ENCODE data around the gene RWDD4. TPM values are rescaled to one million over a fixed set of nuclear protein-coding genes. Genes with fewer than 3 reads are reported as not detected.
A peak's percentile ranks its signal among the peaks of the same experiment; 100 is the strongest.

RWDD4 gene
- total and polyA plus RNA-seq, 2 donors: 25.6 to 26.1 TPM

DNA sequence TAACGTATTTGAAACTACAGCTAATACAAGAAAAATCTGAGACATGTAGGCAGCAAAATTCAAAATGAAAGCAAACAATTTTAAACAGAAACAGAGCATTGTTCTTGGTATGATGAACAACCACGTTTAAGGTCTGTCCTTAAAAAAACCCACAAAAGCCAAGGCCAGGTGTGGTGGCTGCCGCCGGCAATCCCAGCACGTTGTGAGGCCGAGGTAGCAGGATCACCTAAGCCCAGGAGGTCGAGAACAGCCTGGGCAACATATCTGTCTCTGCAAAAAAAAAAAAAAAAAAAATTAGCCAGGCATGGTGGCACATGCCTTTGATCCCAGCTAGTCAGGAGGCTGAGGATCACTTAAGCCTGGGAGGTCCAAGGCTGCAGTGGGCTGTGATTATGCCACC is 13.7 kb downstream of the RWDD4 start:
- no peak for DNase-seq (ENCODE audit: low read depth in 6 of 9, low spot score in 9 of 9)
- H3K9me3 ChIP-seq (ENCODE audit: control insufficient read depth in 2 of 2, insufficient read depth in 1 of 2, low read length in 1 of 2): no peaks in the 10 kb centered on the region
- H3K36me3 ChIP-seq (ENCODE audit: control insufficient read depth in 2 of 2, insufficient read depth in 2 of 2, low read length in 1 of 2): peaks cover 19 to 47% of the 10 kb centered on the region in 2 donors
- WGBS: 92% methylated on average over 7 of the region's 7 CpGs
- no peaks in the 10 kb centered on the region for H3K4me1 ChIP-seq (ENCODE audit: control insufficient read depth in 2 of 2, insufficient read depth in 2 of 2, low read length in 2 of 2)
- no peak overlapping the region for H3K4me3 ChIP-seq (ENCODE audit: low read length in 2 of 2)
- H3K27ac ChIP-seq (ENCODE audit: low read depth in 1 of 2, low read length in 1 of 2): no peak overlapping the region
- no peaks in the 10 kb centered on the region for H3K27me3 ChIP-seq (ENCODE audit: control insufficient read depth in 2 of 2, insufficient read depth in 1 of 2, low read length in 1 of 2)

GRCh38 chr4:183639291-183639690 is 19.7 kb downstream of the RWDD4 start:
- Histone ChIP-seq H3K27ac (ENCODE audit: low read depth in 1 of 2, low read length in 1 of 2) (peak overlapping the region in 1 of 2 donors; percentile 31), H3K4me3 (ENCODE audit: low read length in 2 of 2) (no peak overlapping the region), H3K36me3 (ENCODE audit: control insufficient read depth in 2 of 2, insufficient read depth in 2 of 2, low read length in 1 of 2) (peaks cover 2 to 14% of the 10 kb centered on the region in 2 donors), H3K4me1 (ENCODE audit: control insufficient read depth in 2 of 2, insufficient read depth in 2 of 2, low read length in 2 of 2) (no peaks in the 10 kb centered on the region), H3K9me3 (ENCODE audit: control insufficient read depth in 2 of 2, insufficient read depth in 1 of 2, low read length in 1 of 2) (no peaks in the 10 kb centered on the region), H3K27me3 (ENCODE audit: control insufficient read depth in 2 of 2, insufficient read depth in 1 of 2, low read length in 1 of 2) (no peaks in the 10 kb centered on the region)
- no peak for DNase-seq (ENCODE audit: low read depth in 6 of 9, low spot score in 9 of 9)
- 80% methylated on average over 3 of the region's 3 CpGs for WGBS

DNA sequence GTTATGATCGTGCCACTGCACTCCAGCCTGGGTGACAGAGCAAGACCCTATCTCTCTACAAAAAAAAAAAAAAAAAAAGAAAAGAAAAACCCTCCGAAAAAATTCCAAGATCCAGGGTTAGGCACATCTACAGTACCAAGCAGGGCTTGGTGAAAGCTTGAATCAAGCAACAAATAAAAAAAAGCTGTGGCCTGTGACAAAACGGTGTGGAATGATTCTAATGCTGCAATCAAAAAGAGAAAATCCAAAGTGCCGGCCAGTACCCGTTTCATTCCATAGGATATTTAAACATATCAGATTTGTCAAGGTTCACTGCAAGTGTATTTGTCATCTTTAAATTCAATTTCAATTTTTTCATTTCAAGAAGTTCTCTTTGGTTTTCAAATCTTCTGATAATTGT is 20.5 kb downstream of the RWDD4 start:
- no peaks in the 10 kb centered on the region for H3K4me1 ChIP-seq (ENCODE audit: control insufficient read depth in 2 of 2, insufficient read depth in 2 of 2, low read length in 2 of 2)
- WGBS: 95% methylated on average over 5 of the region's 5 CpGs
- no peak overlapping the region for H3K4me3 ChIP-seq (ENCODE audit: low read length in 2 of 2)
- no peaks in the 10 kb centered on the region for H3K27me3 ChIP-seq (ENCODE audit: control insufficient read depth in 2 of 2, insufficient read depth in 1 of 2, low read length in 1 of 2)
- peaks cover 0 to 10% of the 10 kb centered on the region in 2 donors for H3K36me3 ChIP-seq (ENCODE audit: control insufficient read depth in 2 of 2, insufficient read depth in 2 of 2, low read length in 1 of 2)
- no peak overlapping the region for H3K27ac ChIP-seq (ENCODE audit: low read depth in 1 of 2, low read length in 1 of 2)
- H3K9me3 ChIP-seq (ENCODE audit: control insufficient read depth in 2 of 2, insufficient read depth in 1 of 2, low read length in 1 of 2): no peaks in the 10 kb centered on the region
- DNase-seq (ENCODE audit: low read depth in 6 of 9, low spot score in 9 of 9): no peak

GRCh38 chr4:183637461-183637860 is 21.5 kb downstream of the RWDD4 start:
- no peak for DNase-seq (ENCODE audit: low read depth in 6 of 9, low spot score in 9 of 9)
- WGBS: 95% methylated on average over 3 of the region's 3 CpGs
- Histone ChIP-seq H3K9me3 (ENCODE audit: control insufficient read depth in 2 of 2, insufficient read depth in 1 of 2, low read length in 1 of 2) (no peaks in the 10 kb centered on the region), H3K4me1 (ENCODE audit: control insufficient read depth in 2 of 2, insufficient read depth in 2 of 2, low read length in 2 of 2) (no peaks in the 10 kb centered on the region), H3K36me3 (ENCODE audit: control insufficient read depth in 2 of 2, insufficient read depth in 2 of 2, low read length in 1 of 2) (peaks cover 0 to 6% of the 10 kb centered on the region in 2 donors), H3K27ac (ENCODE audit: low read depth in 1 of 2, low read length in 1 of 2) (no peak overlapping the region), H3K4me3 (ENCODE audit: low read length in 2 of 2) (no peak overlapping the region), H3K27me3 (ENCODE audit: control insufficient read depth in 2 of 2, insufficient read depth in 1 of 2, low read length in 1 of 2) (no peaks in the 10 kb centered on the region)

- H3K4me1 ChIP-seq (ENCODE audit: control insufficient read depth in 2 of 2, insufficient read depth in 2 of 2, low read length in 2 of 2): no peaks in the 10 kb centered on the region
- H3K36me3 ChIP-seq (ENCODE audit: control insufficient read depth in 2 of 2, insufficient read depth in 2 of 2, low read length in 1 of 2): peaks cover 0 to 2% of the 10 kb centered on the region in 2 donors
- 87% methylated on average over 5 of the region's 5 CpGs for WGBS
- H3K27me3 ChIP-seq (ENCODE audit: control insufficient read depth in 2 of 2, insufficient read depth in 1 of 2, low read length in 1 of 2): no peaks in the 10 kb centered on the region
- no peak overlapping the region for H3K27ac ChIP-seq (ENCODE audit: low read depth in 1 of 2, low read length in 1 of 2)
- H3K9me3 ChIP-seq (ENCODE audit: control insufficient read depth in 2 of 2, insufficient read depth in 1 of 2, low read length in 1 of 2): no peaks in the 10 kb centered on the region
- no peak for DNase-seq (ENCODE audit: low read depth in 6 of 9, low spot score in 9 of 9)
- no peak overlapping the region for H3K4me3 ChIP-seq (ENCODE audit: low read length in 2 of 2)
These were observed 22.1 kb downstream of the RWDD4 start for GRCh38 chr4:183636923-183637322.

- no peak for DNase-seq (ENCODE audit: low read depth in 6 of 9, low spot score in 9 of 9)
- Histone ChIP-seq H3K27me3 (ENCODE audit: control insufficient read depth in 2 of 2, insufficient read depth in 1 of 2, low read length in 1 of 2) (no peaks in the 10 kb centered on the region), H3K4me3 (ENCODE audit: low read length in 2 of 2) (no peak overlapping the region), H3K27ac (ENCODE audit: low read depth in 1 of 2, low read length in 1 of 2) (no peak overlapping the region), H3K36me3 (ENCODE audit: control insufficient read depth in 2 of 2, insufficient read depth in 2 of 2, low read length in 1 of 2) (no peaks in the 10 kb centered on the region), H3K4me1 (ENCODE audit: control insufficient read depth in 2 of 2, insufficient read depth in 2 of 2, low read length in 2 of 2) (no peaks in the 10 kb centered on the region), H3K9me3 (ENCODE audit: control insufficient read depth in 2 of 2, insufficient read depth in 1 of 2, low read length in 1 of 2) (no peaks in the 10 kb centered on the region)
- WGBS: 99% methylated on average over 8 of the region's 8 CpGs
These were observed 22.5 kb downstream of the RWDD4 start for GRCh38 chr4:183636503-183636902.

DNA sequence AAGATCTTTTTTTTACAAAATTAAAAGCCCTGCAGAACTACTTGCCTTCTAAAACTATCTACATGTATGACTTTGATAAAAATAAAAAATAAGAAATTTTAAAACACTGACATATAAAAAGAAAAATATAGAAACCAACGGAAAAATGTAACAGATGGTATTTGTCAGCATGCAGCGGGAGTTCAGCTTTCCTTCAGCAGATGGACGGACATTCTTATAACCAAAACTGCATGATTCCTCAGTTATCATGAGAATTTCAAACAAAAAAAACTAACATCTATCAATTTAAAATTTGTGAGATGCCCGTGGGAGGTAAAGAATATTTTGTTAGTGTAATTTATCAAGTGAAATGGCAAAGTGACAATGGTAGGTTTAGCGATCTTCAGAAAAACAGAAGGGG is 23.2 kb downstream of the RWDD4 start:
- no peak for DNase-seq (ENCODE audit: low read depth in 6 of 9, low spot score in 9 of 9)
- H3K27me3 ChIP-seq (ENCODE audit: control insufficient read depth in 2 of 2, insufficient read depth in 1 of 2, low read length in 1 of 2): no peaks in the 10 kb centered on the region
- 92% methylated on average over 5 of the region's 5 CpGs for WGBS
- H3K4me1 ChIP-seq (ENCODE audit: control insufficient read depth in 2 of 2, insufficient read depth in 2 of 2, low read length in 2 of 2): no peaks in the 10 kb centered on the region
- no peaks in the 10 kb centered on the region for H3K36me3 ChIP-seq (ENCODE audit: control insufficient read depth in 2 of 2, insufficient read depth in 2 of 2, low read length in 1 of 2)
- no peaks in the 10 kb centered on the region for H3K9me3 ChIP-seq (ENCODE audit: control insufficient read depth in 2 of 2, insufficient read depth in 1 of 2, low read length in 1 of 2)
- H3K4me3 ChIP-seq (ENCODE audit: low read length in 2 of 2): no peak overlapping the region
- no peak overlapping the region for H3K27ac ChIP-seq (ENCODE audit: low read depth in 1 of 2, low read length in 1 of 2)

DNA sequence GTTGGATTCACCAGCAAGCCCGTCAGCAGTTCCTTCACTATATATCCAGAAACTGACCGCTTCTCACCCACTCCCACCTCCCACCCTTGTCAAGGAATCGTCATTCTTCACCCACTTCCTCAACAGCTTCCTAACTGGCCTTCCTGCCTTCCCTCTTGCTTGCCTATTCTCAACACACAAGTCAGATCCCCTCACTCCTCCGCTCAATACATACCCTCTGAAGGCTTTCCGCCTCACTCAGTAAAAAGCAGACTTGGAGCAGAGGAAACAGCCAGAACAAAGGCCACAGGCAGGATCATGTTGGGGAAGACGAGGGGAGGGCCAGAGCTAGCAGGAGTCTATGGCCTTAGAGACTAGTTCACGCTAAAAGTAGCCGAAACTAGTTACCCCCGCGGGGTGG is 23.7 kb downstream of the RWDD4 start:
- WGBS: 68% methylated on average over 10 of the region's 10 CpGs
- H3K27me3 ChIP-seq (ENCODE audit: control insufficient read depth in 2 of 2, insufficient read depth in 1 of 2, low read length in 1 of 2): no peaks in the 10 kb centered on the region
- H3K27ac ChIP-seq (ENCODE audit: low read depth in 1 of 2, low read length in 1 of 2): no peak overlapping the region
- no peak for DNase-seq (ENCODE audit: low read depth in 6 of 9, low spot score in 9 of 9)
- no peaks in the 10 kb centered on the region for H3K36me3 ChIP-seq (ENCODE audit: control insufficient read depth in 2 of 2, insufficient read depth in 2 of 2, low read length in 1 of 2)
- no peak overlapping the region for H3K4me3 ChIP-seq (ENCODE audit: low read length in 2 of 2)
- H3K4me1 ChIP-seq (ENCODE audit: control insufficient read depth in 2 of 2, insufficient read depth in 2 of 2, low read length in 2 of 2): no peaks in the 10 kb centered on the region
- no peaks in the 10 kb centered on the region for H3K9me3 ChIP-seq (ENCODE audit: control insufficient read depth in 2 of 2, insufficient read depth in 1 of 2, low read length in 1 of 2)

DNA sequence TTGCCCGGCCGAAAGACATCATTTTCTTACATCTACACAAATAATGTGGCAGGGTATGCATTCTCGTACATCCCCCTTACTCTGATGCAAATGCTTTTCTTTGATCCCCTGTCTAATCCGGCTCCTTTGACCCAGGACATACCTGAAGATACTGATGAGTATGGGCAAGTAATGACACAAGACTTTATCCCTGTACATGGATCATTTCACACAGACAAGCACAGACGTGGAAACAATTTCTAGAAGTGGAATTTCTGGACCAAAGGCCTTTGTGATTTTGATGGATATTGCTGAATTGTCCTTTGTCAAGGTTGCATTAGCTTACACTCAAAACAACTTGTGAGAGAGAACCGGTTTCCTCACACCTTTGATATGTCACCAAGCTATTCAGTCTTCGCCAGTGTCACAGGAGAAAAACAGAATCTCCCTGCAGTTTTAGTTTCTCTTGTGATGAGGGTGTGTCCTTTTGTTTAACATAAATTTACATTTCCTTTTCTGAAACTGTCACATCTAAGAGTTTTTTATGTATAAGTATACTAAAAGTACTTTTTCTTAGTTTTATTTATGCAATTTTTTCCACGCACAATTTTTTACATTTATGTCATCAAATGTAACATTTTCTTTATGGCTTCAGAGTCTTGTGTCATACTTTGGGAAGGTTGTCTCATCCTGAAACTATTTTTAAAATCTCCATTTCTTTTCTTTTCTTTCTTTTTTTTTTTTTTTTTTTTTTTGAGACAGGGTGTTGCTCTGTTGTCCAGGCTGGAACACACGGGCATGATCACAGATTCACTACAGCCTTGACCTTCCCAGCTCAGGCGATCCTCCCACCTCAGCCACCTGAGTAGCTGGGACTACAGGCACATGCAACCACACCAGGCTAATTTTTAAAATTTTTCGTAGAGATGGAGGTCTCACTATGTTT is 25.2 kb downstream of the RWDD4 start:
- Histone ChIP-seq H3K4me1 (ENCODE audit: control insufficient read depth in 2 of 2, insufficient read depth in 2 of 2, low read length in 2 of 2) (no peaks in the 10 kb centered on the region), H3K27ac (ENCODE audit: low read depth in 1 of 2, low read length in 1 of 2) (no peak overlapping the region), H3K9me3 (ENCODE audit: control insufficient read depth in 2 of 2, insufficient read depth in 1 of 2, low read length in 1 of 2) (no peaks in the 10 kb centered on the region), H3K27me3 (ENCODE audit: control insufficient read depth in 2 of 2, insufficient read depth in 1 of 2, low read length in 1 of 2) (no peaks in the 10 kb centered on the region), H3K4me3 (ENCODE audit: low read length in 2 of 2) (no peak overlapping the region), H3K36me3 (ENCODE audit: control insufficient read depth in 2 of 2, insufficient read depth in 2 of 2, low read length in 1 of 2) (no peaks in the 10 kb centered on the region)
- DNase-seq (ENCODE audit: low read depth in 6 of 9, low spot score in 9 of 9): peak in 1 of 9 donors; percentile 7
- WGBS: 94% methylated on average over 11 of the region's 11 CpGs

Measured in thymus (tissue), 11 donors.